Spleen (tissue), 7 donors: Measurements from ENCODE around the gene RPP21.

ENCODE experiments used
- POLR2A ChIP-seq, 3 donors: fragments of 450-650 bp; IDR thresholded peaks; one replicate each; pipeline ENCODE4 v1.5.1; 2017; ENCODE audit warnings: antibody characterized with exemption in 3 of 3, mild to moderate bottlenecking in 1 of 3
- TF ChIP-seq, protein P1 (sequence below), 11 experiments: fragments of 200-600 bp in 7 of 11; fragments of 450-650 bp in 4 of 11; sonication (generic) in 4 of 11; IDR thresholded peaks in 8 of 11; conservative IDR thresholded peaks in 3 of 11; 1 replicate in 7 of 11; 2 replicates in 4 of 11; pipeline versions ENCODE4 v1.4.0 to v1.8.0; 2016 to 2021; ENCODE audit warnings: antibody characterized with exemption in 11 of 11, inconsistent platforms in 4 of 11, mild to moderate bottlenecking in 1 of 11
- donor health status: DM: no; HTN: no; CAD: no; lungs with moderate emphysema.
- donor health status: DM: no; HTN: no; CAD: no.
- donor health status: DM: no; HTN: no; CAD: no.

DNA sequence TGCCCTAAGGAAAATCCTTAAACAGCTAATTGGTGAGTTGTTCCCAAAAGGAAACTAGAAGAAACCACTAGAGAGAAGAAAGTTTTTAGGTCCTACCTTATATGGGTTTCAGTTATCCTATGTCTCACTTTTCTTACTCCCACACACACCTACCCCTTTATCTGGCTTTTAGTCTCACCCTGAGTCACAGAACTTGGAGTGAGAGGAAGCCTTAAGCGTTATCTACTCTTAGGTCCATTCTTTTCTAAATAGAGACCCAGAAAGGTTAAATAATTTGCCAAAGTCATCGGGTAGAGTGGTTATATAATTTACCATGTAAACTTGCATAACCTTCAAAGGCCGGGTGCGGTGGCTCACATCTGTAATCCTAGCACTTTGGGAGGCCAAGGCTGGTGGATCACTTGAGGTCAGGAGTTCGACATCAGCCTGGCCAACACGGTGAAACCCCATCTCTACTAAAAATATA is 4.3 kb upstream of the RPP21 start:
- TF ChIP-seq, protein P1, sequence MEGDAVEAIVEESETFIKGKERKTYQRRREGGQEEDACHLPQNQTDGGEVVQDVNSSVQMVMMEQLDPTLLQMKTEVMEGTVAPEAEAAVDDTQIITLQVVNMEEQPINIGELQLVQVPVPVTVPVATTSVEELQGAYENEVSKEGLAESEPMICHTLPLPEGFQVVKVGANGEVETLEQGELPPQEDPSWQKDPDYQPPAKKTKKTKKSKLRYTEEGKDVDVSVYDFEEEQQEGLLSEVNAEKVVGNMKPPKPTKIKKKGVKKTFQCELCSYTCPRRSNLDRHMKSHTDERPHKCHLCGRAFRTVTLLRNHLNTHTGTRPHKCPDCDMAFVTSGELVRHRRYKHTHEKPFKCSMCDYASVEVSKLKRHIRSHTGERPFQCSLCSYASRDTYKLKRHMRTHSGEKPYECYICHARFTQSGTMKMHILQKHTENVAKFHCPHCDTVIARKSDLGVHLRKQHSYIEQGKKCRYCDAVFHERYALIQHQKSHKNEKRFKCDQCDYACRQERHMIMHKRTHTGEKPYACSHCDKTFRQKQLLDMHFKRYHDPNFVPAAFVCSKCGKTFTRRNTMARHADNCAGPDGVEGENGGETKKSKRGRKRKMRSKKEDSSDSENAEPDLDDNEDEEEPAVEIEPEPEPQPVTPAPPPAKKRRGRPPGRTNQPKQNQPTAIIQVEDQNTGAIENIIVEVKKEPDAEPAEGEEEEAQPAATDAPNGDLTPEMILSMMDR (IDR thresholded peaks at IDR 0.05 in 8 of 11, conservative IDR thresholded peaks at IDR 0.05 in 3 of 11): no peak
- TF ChIP-seq POLR2A (IDR thresholded peaks at IDR 0.05): no peak
